ENCODE measurements around the gene CCDC179. TPM values are rescaled to one million over a fixed set of nuclear protein-coding genes. Genes with fewer than 3 reads are reported as not detected.

Gene CCDC179
- polyA plus RNA-seq, 10 donors, result not detected

GRCh38 chr11:22808571-22809197, 51.6 kb downstream of the CCDC179 start:
- no peak for DNase-seq

- peak in 1 of 3 donors; percentile 36 for DNase-seq
These were observed 52.3 kb downstream of the CCDC179 start for GRCh38 chr11:22807855-22808570.

- no peak for DNase-seq
These were observed 52.9 kb downstream of the CCDC179 start for GRCh38 chr11:22807391-22807790.

- no peak for DNase-seq
These were observed 57.4 kb downstream of the CCDC179 start for GRCh38 chr11:22802861-22803260.

- no peak for DNase-seq
These were observed 59.8 kb downstream of the CCDC179 start for GRCh38 chr11:22800482-22800881.

- no peak for DNase-seq
These were observed 61.4 kb downstream of the CCDC179 start for GRCh38 chr11:22798901-22799300.

GRCh38 chr11:22797047-22797446, 63.2 kb downstream of the CCDC179 start:
- DNase-seq, result no peak

Other genes with a start within 250 kb of the CCDC179 start
- gene FANCF, start 234.7 kb downstream of the CCDC179 start, polyA plus RNA-seq (ENCODE audit: insufficient read length in 10 of 10), result 1 to 10 TPM; 3.9 to 8.1 (median 5.8) TPM
- gene GAS2, start 193.9 kb downstream of the CCDC179 start, polyA plus RNA-seq (ENCODE audit: insufficient read length in 10 of 10), result 10 to 100 TPM in 7 of 10 donors, 1 to 10 TPM in 3; 7.3 to 46.1 (median 29.3) TPM
- 10 to 100 TPM in 4 of 10 donors, 1 to 10 TPM in 6; 8.5 to 11.2 (median 9.8) TPM for gene SVIP, start 30.7 kb downstream of the CCDC179 start, polyA plus RNA-seq (ENCODE audit: insufficient read length in 10 of 10)